SK-N-SH treated with all-trans-retinoic acid at 6 μM for 48 hours (cell line): ENCODE measurements around the gene GORASP1.

Source experiments
- ATAC-seq: fragments of 200-7000 bp; cut with Tn5 transposase; 3 replicates; pipeline ENCODE4 v1.9.1; 2020; ENCODE audit warnings: mild to moderate bottlenecking, moderate library complexity
- ARNTL ChIP-seq: fragments of 450-650 bp; formaldehyde crosslinking; IDR thresholded peaks from 2 replicates; pipeline ENCODE4 v1.5.0; 2020; ENCODE audit warnings: low read depth, mild to moderate bottlenecking, moderate library complexity, borderline replicate concordance
- BACH2 ChIP-seq: fragments of 250-450 bp; sonication (Bioruptor Pico); IDR thresholded peaks from 2 replicates; pipeline ENCODE4 v1.9.0; 2021; ENCODE audit warnings: mild to moderate bottlenecking, borderline replicate concordance
- CSDC2 ChIP-seq: fragments of 250-450 bp; sonication (Bioruptor Pico); IDR thresholded peaks from 2 replicates; pipeline ENCODE4 v1.5.0; 2020; ENCODE audit warnings: mild to moderate bottlenecking, moderate library complexity
- GLIS3 ChIP-seq: fragments of 250-450 bp; sonication (Bioruptor Pico); IDR thresholded peaks from 2 replicates; pipeline ENCODE4 v1.5.0; 2020; ENCODE audit warnings: mild to moderate bottlenecking, moderate library complexity
- ISL1 ChIP-seq: fragments of 250-450 bp; sonication (Bioruptor Pico); IDR thresholded peaks from 2 replicates; pipeline ENCODE4 v2.1.2; 2022; ENCODE audit warnings: mild to moderate bottlenecking, moderate library complexity
- OSR1 ChIP-seq: fragments of 250-450 bp; sonication (Bioruptor Pico); IDR thresholded peaks from 2 replicates; pipeline ENCODE4 v1.8.0; 2022; ENCODE audit warnings: moderate library complexity, mild to moderate bottlenecking, inconsistent platforms
- PPARA ChIP-seq: fragments of 250-450 bp; sonication (Bioruptor Pico); IDR thresholded peaks from 2 replicates; pipeline ENCODE4 v1.5.0; 2020; ENCODE audit warnings: mild to moderate bottlenecking, borderline replicate concordance
- RARB ChIP-seq: fragments of 250-450 bp; sonication (Bioruptor Pico); IDR thresholded peaks from 2 replicates; pipeline ENCODE4 v1.8.0; 2021; ENCODE audit warnings: mild to moderate bottlenecking, moderate library complexity
- TCF4 ChIP-seq: fragments of 250-450 bp; sonication (Bioruptor Pico); IDR thresholded peaks from 2 replicates; pipeline ENCODE4 v1.8.0; 2021; ENCODE audit warnings: mild to moderate bottlenecking, moderate library complexity, borderline replicate concordance
- ZC3H10 ChIP-seq: fragments of 250-450 bp; sonication (Bioruptor Pico); IDR thresholded peaks from 2 replicates; pipeline ENCODE4 v1.5.1; 2021; ENCODE audit warnings: mild to moderate bottlenecking, moderate library complexity
- ZFP3 ChIP-seq: fragments of 250-450 bp; sonication (Bioruptor Pico); IDR thresholded peaks from 2 replicates; pipeline ENCODE4 v1.5.0; 2020; ENCODE audit warnings: mild to moderate bottlenecking, moderate library complexity
- ZNF70 ChIP-seq: fragments of 450-650 bp; formaldehyde crosslinking; IDR thresholded peaks from 2 replicates; pipeline ENCODE4 v1.5.0; 2020; ENCODE audit warnings: mild to moderate bottlenecking, moderate library complexity
- TF ChIP-seq, protein P1 (sequence below): fragments of 250-450 bp; sonication (Bioruptor Pico); IDR thresholded peaks from 2 replicates; pipeline ENCODE4 v1.8.0; 2020; ENCODE audit warnings: mild to moderate bottlenecking, moderate library complexity, borderline replicate concordance
- TF ChIP-seq, protein P2 (sequence below): fragments of 250-450 bp; sonication (Bioruptor Pico); IDR thresholded peaks from 2 replicates; pipeline ENCODE4 v1.5.1; 2020; ENCODE audit warnings: low read depth, mild to moderate bottlenecking, moderate library complexity
- TF ChIP-seq, protein P3 (sequence below): fragments of 250-450 bp; sonication (Bioruptor Pico); IDR thresholded peaks from 2 replicates; pipeline ENCODE4 v1.8.0; 2021; ENCODE audit warnings: low read depth, mild to moderate bottlenecking, moderate library complexity, borderline replicate concordance
- TF ChIP-seq, protein P4 (sequence below): fragments of 250-450 bp; sonication (Bioruptor Pico); IDR thresholded peaks from 2 replicates; pipeline ENCODE4 v1.5.1; 2021; ENCODE audit warnings: mild to moderate bottlenecking, moderate library complexity
- TF ChIP-seq, protein P5 (sequence below): fragments of 250-450 bp; sonication (Bioruptor Pico); IDR thresholded peaks from 2 replicates; pipeline ENCODE4 v1.5.0; 2020; ENCODE audit warnings: mild to moderate bottlenecking, moderate library complexity

GORASP1 gene

DNA sequence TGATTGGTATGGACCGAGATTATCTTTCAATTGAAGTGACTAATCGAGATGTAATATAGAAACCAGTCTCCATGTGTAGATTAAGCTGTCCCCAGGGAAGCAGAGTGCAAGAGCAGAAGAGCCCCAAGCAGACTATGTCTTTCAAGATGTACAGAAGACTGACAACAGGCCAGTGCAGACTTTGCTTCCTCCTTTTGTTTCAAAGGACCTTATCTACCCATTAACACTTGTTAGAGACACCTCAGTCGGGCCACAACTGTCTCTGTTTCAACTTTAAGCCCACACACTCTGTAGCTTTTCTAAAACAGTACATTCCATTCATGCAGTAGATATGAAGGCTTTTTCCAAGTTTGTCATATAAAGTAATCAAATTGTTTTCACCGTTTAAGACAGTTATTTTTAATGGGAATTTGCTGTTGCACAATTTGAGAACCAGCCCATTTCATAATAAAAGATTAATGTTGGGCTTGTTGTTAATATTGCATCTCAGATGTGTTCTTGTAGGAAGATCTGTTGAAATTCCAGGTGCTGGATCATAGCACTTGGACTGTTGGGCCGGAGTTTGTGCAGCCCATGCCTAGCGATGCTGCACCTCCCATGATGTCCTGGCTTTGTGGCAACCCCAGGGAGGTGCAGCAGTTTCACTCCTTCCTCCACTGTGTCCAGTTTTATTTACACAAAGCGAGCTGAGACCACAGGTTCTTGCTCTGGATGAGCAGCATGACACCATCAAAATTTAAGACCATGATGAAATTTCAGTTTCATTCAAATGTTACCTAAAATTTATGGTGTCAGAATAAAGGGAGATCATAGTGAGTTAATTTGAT is 12.4 kb downstream of the GORASP1 start:
- no peak for ATAC-seq
- TF ChIP-seq, protein P1, sequence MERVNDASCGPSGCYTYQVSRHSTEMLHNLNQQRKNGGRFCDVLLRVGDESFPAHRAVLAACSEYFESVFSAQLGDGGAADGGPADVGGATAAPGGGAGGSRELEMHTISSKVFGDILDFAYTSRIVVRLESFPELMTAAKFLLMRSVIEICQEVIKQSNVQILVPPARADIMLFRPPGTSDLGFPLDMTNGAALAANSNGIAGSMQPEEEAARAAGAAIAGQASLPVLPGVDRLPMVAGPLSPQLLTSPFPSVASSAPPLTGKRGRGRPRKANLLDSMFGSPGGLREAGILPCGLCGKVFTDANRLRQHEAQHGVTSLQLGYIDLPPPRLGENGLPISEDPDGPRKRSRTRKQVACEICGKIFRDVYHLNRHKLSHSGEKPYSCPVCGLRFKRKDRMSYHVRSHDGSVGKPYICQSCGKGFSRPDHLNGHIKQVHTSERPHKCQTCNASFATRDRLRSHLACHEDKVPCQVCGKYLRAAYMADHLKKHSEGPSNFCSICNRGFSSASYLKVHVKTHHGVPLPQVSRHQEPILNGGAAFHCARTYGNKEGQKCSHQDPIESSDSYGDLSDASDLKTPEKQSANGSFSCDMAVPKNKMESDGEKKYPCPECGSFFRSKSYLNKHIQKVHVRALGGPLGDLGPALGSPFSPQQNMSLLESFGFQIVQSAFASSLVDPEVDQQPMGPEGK (CRISPR knock-in tag) = no peak
- TF ChIP-seq RARB (no peak), ZFP3 (no peak), OSR1 (CRISPR knock-in tag) (no peak), CSDC2 (no peak), ISL1 (no peak), BACH2 (no peak), GLIS3 (no peak)
- TF ChIP-seq, protein P2, sequence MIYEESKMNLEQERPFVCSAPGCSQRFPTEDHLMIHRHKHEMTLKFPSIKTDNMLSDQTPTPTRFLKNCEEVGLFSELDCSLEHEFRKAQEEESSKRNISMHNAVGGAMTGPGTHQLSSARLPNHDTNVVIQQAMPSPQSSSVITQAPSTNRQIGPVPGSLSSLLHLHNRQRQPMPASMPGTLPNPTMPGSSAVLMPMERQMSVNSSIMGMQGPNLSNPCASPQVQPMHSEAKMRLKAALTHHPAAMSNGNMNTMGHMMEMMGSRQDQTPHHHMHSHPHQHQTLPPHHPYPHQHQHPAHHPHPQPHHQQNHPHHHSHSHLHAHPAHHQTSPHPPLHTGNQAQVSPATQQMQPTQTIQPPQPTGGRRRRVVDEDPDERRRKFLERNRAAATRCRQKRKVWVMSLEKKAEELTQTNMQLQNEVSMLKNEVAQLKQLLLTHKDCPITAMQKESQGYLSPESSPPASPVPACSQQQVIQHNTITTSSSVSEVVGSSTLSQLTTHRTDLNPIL (CRISPR knock-in tag) = no peak
- TF ChIP-seq, protein P3, sequence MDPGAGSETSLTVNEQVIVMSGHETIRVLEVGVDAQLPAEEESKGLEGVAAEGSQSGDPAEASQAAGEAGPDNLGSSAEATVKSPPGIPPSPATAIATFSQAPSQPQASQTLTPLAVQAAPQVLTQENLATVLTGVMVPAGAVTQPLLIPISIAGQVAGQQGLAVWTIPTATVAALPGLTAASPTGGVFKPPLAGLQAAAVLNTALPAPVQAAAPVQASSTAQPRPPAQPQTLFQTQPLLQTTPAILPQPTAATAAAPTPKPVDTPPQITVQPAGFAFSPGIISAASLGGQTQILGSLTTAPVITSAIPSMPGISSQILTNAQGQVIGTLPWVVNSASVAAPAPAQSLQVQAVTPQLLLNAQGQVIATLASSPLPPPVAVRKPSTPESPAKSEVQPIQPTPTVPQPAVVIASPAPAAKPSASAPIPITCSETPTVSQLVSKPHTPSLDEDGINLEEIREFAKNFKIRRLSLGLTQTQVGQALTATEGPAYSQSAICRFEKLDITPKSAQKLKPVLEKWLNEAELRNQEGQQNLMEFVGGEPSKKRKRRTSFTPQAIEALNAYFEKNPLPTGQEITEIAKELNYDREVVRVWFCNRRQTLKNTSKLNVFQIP (CRISPR knock-in tag) = no peak
- TF ChIP-seq, protein P4, sequence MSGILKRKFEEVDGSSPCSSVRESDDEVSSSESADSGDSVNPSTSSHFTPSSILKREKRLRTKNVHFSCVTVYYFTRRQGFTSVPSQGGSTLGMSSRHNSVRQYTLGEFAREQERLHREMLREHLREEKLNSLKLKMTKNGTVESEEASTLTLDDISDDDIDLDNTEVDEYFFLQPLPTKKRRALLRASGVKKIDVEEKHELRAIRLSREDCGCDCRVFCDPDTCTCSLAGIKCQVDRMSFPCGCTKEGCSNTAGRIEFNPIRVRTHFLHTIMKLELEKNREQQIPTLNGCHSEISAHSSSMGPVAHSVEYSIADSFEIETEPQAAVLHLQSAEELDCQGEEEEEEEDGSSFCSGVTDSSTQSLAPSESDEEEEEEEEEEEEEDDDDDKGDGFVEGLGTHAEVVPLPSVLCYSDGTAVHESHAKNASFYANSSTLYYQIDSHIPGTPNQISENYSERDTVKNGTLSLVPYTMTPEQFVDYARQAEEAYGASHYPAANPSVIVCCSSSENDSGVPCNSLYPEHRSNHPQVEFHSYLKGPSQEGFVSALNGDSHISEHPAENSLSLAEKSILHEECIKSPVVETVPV (CRISPR knock-in tag) = no peak
- TF ChIP-seq, all 23 proteins: peak for 0

DNA sequence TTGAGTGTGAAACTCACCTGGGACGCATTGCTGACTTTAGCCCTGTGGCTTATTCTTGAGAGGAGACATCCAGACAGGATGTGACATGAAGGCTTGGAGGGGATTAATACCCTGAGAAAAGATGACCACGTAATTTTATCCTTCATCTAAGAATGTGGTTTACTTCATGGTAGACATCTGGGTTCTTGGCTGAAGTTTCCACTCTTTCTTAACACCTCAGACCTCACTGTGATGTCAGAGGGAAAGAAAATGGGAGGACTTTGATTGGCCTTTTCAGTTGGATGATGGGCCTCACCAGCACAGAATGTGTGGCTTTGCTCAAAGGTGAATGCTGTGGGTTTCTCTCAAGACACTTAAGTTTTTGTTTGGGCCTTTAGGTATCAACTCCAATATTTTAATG is 16.5 kb downstream of the GORASP1 start:
- TF ChIP-seq PPARA (CRISPR knock-in tag) = no peak
- no peak for TF ChIP-seq OSR1 (CRISPR knock-in tag)
- TF ChIP-seq BACH2 = no peak
- TF ChIP-seq TCF4 (CRISPR knock-in tag) = no peak
- TF ChIP-seq ZNF70 (CRISPR knock-in tag) = no peak
- no peak for TF ChIP-seq ARNTL (CRISPR knock-in tag)
- no peak for TF ChIP-seq RARB
- no peak for ATAC-seq

DNA sequence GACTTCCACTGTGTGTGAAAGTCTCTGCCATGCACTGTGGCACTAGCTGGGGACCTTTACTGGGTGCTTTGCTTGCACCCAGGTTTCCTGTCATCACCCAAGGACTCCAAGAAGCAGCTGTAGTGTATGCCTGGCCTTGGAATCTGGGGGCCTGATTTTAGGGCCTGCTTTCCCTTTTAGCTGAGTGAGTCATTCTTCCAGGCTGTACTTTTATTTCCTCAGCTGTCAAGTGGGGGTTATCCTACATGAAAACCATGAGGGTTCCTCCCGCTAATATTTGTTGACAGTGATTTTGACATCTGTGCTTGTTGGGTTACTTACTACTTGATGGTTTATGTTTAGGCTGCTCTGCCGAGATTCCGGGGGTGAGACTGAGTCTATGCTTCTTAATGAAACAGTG is 18.5 kb downstream of the GORASP1 start:
- TF ChIP-seq, protein P1 (CRISPR knock-in tag) = no peak
- TF ChIP-seq ZC3H10 (CRISPR knock-in tag) (no peak), BACH2 (no peak)
- TF ChIP-seq, protein P5, sequence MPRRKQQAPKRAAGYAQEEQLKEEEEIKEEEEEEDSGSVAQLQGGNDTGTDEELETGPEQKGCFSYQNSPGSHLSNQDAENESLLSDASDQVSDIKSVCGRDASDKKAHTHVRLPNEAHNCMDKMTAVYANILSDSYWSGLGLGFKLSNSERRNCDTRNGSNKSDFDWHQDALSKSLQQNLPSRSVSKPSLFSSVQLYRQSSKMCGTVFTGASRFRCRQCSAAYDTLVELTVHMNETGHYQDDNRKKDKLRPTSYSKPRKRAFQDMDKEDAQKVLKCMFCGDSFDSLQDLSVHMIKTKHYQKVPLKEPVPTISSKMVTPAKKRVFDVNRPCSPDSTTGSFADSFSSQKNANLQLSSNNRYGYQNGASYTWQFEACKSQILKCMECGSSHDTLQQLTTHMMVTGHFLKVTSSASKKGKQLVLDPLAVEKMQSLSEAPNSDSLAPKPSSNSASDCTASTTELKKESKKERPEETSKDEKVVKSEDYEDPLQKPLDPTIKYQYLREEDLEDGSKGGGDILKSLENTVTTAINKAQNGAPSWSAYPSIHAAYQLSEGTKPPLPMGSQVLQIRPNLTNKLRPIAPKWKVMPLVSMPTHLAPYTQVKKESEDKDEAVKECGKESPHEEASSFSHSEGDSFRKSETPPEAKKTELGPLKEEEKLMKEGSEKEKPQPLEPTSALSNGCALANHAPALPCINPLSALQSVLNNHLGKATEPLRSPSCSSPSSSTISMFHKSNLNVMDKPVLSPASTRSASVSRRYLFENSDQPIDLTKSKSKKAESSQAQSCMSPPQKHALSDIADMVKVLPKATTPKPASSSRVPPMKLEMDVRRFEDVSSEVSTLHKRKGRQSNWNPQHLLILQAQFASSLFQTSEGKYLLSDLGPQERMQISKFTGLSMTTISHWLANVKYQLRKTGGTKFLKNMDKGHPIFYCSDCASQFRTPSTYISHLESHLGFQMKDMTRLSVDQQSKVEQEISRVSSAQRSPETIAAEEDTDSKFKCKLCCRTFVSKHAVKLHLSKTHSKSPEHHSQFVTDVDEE (CRISPR knock-in tag) = no peak
- ATAC-seq = no peak
